ENCODE data around the gene LCOR. TPM values are rescaled to one million over a fixed set of nuclear protein-coding genes. Genes with fewer than 3 reads are reported as not detected.

LCOR gene
- polyA plus RNA-seq, 4 donors = 24.6 to 30.2 (median 27.0) TPM

DNA sequence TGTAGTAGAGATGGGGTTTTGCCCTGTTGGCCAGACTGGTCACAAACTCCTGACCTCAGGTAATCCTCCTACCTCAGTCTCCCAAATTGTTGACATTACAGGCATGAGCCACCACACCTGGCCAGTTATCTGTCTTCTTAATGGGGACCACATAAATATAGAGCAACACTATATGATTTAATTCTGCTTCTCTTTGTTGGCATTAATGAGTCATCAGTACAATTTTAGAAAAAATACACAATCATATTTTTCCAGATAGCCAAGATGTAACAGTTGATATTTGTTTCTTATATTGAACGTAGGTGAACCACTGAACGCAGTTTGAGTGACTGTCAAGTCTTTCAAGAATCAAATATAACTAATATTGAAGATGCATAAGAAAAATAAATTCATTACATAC is 48.5 kb downstream of the LCOR start:
- no peak for DNase-seq (ENCODE audit: low read depth in 4 of 4, low spot score in 2 of 4)

DNA sequence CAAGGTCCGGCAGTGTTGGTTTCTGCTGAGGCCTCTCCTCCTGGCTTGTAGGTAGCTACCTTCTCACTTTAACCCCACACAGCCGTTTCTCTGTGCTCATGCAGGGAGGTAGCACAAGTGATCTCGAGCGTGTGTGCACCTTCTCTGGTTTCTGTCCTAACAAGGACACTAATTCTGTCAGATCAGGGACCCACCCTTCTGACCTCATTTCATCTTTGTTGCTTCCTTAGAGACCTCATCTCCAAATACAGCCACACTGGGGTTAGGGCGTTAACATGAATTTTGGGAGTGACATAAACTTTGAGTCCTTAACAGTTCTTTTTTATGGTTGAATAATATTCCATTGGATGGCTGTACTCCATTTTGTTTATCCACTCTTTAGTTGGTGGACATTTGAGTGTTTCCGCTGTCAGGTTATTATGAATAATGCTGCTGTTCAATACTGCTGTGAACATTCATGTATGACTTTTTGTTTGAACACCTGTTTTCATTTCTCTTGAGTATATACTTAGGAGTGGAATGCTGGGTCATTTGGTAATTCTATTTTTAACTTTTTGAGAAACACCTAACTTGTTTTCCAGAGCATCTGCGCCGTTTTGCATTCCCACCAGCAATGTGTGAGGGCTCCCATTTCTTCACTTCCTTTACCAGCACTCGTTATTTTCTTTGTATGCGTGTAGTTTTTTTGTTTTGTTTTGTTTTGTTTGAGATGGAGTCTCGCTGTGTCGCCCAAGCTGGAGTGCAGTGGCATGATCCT is 57.5 kb downstream of the LCOR start:
- DNase-seq (ENCODE audit: low read depth in 4 of 4, low spot score in 2 of 4) = no peak

DNA sequence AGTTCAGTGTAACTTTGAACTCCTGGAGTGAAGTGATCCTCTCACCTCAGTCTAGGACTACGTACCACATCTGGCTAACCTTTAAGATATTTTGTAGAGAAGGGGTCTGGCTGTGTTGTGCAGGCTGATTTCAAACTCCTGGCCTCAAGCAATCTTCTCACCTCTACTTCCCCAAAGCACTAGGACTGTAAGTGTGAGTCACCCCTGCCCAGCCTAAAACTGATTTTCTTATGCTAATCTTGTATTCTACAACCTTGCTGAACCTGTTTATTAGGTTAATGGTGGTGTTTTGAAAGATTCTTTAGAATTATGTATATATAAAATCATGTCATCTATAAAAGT is 58.0 kb downstream of the LCOR start:
- no peak for DNase-seq (ENCODE audit: low read depth in 4 of 4, low spot score in 2 of 4)

DNA sequence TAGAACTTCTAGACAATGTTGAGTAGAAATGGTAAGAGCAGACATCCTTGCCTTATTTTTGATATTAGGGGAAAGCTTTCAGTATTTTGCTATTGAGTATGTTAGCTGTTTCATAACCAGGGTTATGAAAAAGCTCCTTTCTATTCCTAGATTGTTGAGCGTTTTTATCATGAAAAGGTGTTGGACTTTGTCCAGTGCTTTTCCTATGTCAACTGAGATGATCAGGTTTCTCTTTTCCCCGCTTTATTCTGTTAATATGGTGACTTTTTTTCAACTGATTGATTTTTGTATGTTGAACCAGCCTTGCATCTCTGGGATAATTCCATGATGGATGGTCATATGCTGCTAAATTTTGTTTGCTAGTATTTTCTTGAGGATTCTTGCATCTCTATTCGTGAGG is 58.5 kb downstream of the LCOR start:
- DNase-seq (ENCODE audit: low read depth in 4 of 4, low spot score in 2 of 4) = no peak

DNA sequence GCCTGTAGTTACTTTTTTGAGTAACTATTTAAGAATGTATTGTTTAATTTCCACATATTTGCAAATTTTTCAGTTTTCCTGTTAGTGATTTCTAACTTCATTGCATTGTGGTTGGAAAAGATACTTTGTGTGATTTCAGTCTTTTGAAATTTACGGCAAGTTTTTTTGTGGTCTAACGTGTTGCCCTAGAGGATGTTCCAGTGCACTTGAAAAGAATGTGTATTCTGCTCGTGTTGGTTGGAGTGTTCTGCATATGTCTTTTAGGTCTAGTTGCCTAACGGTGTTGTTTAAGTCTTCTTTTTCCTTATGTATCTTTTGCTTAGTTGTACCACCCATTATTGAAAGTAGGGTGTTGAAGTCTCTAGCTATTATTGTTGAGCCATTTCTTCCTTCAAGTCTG is 59.7 kb downstream of the LCOR start:
- no peak for DNase-seq (ENCODE audit: low read depth in 4 of 4, low spot score in 2 of 4)

DNA sequence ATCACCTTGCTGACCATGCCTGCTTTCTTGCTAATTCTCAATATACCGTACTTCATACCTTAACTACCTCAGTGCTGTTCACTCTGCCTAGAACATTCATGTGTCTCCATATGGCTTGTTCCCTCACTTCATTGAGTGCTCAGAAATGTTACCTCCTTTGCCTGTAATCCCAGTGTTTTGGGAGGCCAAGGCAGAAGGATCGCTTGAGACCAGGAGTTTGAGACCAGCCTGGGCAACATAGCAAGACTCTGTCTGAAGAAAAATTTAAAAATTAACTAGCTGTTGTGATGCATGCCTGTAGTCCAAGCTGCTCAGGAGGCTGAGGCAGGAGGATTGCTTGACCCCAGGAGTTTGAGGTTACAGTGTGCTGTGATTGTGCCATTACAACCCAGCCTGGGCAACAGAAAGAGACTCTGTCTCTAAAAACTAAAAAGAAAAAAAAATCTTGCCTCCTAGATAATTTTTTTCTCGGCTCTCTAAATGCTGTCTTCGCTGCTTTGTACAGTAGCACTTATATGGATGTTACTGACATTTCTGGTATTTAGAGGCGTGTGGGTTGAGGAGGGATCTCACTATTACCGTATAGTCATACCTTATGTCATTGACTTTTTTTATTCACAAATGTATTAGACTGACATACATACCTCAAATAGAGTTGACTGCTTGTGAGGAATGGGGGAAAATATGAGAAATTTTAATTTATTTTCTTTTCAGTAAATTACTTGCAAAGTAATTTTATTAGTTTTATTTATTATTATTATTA is 63.7 kb downstream of the LCOR start:
- DNase-seq (ENCODE audit: low read depth in 4 of 4, low spot score in 2 of 4) = no peak

DNA sequence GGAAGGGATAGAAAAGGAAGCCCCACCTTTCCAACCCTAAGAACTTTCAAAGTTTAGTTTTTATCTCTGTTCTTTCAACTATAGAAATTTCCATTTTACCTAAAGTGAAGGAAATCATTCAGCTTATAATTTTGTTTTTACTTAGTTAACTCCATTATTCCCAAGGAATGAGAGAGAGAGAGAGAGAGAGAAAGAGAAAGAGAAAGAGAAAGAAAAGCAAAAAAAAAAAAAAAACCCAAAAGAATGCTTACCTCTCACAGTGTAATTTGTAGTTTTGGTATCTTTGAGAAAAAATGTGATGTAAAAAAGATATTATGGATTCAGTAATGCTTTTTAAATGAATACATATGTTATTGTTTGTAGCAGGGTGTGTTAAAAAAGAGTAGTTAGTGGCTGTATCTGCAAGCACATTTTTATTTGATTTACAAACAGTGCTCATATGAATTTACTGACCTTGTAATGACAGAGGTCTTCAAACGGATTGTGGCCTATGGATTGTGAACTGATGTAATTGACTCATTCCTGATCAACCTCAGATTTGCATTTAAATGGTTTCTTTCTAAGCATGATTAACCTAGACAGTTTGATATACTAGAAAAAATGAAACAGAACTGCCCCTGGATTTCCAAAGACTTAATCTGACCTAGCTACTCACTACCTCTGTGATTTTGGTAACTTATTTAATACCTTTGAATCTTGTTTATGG is 64.9 kb downstream of the LCOR start:
- DNase-seq (ENCODE audit: low read depth in 4 of 4, low spot score in 2 of 4) = no peak

DNA sequence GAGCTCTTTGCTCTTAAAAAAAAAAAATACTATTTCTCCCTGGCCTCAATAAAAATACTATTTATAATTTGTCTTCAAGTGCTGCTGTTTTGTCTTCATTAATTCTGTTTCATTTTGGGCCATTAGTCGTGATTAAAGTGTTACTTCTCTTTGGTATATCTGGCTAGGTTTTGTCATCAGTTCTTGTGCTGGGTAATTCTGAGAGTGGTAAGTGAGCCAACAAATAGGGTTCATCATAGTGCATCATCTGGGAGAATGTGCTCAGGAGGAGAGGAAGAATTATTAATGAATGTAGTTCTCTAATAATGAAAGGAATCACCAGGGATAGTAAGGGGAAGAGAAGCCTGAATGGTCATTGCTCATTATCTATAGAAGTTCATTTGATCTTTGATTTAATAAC is 70.0 kb downstream of the LCOR start:
- no peak for DNase-seq (ENCODE audit: low read depth in 4 of 4, low spot score in 2 of 4)

DNA sequence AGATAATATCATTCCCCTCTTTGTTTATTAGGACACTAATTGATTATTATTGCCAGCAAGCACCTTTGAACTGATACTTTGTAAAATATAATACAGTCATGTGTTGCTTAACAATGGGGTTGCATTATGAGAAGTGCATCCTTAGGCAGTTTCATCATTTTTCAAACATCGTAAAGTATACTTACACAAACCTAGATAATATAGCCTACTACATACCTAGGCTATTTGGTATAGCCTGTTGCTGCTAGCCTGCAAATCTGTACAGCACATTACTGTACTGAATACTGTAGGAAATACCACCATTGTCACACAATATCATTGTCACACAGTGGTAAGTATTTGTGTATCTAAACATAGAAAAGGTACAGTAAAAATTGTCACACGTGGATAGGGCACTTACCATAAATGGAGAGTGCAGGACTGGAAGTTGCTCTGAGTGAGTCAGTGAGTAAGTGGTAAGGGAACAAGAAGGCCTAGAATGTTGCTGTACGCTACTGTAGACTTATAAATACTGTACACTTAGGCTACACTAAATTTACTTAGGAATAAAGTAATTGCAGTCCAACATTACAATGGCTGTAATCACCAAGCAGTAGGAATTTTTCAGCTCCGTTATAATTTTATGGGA is 70.7 kb downstream of the LCOR start:
- DNase-seq (ENCODE audit: low read depth in 4 of 4, low spot score in 2 of 4) = no peak

DNA sequence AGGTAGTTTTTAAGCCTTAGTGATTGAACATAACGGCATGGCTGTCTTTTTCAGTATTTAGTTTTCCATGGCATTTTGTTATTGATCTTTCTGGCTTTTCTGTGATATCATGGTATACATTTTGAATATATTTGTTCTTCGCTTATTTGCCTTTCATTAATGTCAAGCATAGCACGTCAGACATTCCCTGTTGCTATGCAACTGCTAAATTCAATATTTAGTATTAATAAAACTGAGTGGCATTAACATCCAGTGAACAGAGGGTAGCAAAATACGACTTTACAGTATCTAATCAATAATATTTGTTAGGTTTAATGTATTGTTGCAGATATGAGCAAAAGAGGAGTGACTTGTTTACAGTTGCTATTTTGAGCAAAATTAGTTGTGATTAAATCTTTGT is 72.5 kb downstream of the LCOR start:
- no peak for DNase-seq (ENCODE audit: low read depth in 4 of 4, low spot score in 2 of 4)

DNA sequence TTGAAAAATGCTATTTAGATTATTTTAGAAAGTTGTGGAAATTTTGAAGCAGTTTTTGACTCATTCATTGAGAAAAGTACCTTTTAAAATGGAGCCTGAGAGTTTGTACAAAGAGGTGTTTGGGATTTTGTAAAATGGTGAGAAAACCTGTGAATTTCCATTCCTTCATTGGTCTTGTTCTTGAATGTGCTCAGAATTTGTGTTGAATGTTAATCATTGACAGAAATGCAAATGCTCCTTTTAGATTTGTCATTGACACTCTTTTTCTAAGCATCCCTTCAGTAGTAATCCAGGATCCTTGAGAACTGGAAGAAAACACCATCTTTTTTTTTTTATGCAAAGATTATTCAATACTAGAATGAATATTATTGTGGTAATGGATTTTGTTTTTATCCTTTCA is 74.8 kb downstream of the LCOR start:
- DNase-seq (ENCODE audit: low read depth in 4 of 4, low spot score in 2 of 4) = no peak

DNA sequence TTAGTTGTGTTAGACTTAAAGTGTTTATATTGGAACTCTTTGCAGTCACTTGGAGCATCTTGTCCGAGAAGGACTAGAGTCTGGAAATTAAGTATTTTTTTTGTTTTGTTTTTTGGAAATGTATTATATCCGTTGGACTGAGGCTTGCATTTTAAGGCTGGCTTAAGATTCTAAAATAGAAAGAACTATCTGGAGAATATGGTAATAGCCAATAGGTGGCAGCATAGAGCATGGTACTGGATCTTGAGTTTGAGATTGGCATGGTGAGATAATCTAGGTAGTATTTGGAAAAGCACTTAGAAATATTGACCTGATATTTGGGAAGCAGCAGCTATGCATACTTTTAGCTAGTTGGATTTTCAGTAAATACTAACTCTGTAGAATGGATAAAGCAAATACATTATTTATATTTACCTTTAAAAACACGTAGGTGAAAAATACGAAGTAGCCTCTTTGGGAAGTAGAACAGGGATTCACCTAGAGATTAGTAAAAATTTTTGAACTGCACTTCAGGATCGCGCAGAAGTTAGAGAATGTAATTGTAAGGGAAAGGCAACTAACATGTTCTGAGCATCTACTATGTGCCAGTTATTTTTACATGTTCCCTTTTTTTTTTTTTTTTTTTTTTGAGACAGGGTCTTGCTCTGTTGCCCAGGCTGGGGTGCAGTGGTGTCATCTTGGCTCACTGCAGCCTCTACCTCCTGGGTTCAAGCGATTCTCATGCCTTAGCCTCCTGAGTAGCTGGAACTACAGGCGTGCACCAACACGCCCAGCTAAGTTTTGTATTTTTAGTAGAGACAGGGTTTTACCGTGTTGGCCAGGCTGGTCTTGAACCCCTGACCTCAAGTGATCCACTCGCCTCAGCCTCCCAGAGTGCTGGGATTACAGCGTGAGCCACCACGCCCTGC is 78.6 kb downstream of the LCOR start:
- DNase-seq (ENCODE audit: low read depth in 4 of 4, low spot score in 2 of 4) = no peak

DNA sequence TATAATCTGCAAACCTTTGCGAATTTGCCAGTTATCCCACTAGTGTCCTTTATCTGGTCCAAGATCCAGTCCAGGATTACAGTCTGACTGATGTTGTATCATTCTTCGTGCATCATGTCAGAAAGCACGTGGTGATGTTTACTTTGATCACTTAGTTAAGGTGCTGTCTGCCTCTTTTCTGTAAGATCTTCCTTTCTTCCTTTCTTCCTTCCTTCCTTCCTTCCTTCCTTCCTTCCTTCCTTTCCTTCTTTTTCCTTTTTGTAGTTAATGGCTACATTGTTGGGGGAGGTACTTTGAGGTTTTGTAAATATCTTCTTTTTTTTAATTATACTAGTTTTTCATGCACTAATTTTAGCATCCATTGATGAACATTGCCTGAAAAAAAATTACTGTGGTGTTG is 80.3 kb downstream of the LCOR start:
- no peak for DNase-seq (ENCODE audit: low read depth in 4 of 4, low spot score in 2 of 4)

DNA sequence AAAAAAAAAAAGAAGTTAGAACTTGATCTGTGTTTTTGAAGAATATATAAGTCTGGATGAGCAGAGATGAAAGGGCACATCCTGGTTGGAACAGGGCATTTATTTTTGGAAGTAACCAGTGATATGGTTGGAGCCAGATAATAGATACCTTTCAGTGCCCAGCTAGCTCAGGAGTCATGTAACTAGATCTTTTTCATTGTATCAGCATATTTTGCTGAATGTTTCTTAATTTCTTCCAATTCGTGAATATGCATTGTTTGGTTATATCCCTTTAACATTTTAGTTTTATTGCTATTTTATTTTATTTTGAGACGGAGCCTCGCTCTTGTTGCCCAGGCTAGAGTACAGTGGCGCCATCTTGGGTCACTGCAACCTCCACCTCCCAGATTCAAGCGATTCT is 81.8 kb downstream of the LCOR start:
- no peak for DNase-seq (ENCODE audit: low read depth in 4 of 4, low spot score in 2 of 4)

DNA sequence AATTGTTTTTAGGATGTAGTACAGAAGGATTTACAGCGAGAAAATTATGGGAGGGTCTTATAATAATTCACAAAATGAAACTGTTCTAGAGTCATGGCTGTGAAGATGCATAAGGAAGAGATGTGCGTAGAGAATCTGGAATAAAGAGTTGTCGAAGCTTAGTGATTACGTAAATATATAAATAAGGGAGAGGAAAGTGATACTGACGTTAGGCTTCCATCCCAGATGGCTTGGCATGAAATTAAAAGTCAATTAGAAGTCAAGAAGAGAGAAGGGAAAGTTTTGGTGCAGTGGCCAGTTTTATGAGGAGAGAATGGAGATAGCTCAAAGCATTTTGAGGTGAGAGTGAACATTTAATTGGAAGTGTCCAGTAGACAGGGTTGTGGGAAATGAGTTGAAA is 85.5 kb downstream of the LCOR start:
- DNase-seq (ENCODE audit: low read depth in 4 of 4, low spot score in 2 of 4) = no peak

DNA sequence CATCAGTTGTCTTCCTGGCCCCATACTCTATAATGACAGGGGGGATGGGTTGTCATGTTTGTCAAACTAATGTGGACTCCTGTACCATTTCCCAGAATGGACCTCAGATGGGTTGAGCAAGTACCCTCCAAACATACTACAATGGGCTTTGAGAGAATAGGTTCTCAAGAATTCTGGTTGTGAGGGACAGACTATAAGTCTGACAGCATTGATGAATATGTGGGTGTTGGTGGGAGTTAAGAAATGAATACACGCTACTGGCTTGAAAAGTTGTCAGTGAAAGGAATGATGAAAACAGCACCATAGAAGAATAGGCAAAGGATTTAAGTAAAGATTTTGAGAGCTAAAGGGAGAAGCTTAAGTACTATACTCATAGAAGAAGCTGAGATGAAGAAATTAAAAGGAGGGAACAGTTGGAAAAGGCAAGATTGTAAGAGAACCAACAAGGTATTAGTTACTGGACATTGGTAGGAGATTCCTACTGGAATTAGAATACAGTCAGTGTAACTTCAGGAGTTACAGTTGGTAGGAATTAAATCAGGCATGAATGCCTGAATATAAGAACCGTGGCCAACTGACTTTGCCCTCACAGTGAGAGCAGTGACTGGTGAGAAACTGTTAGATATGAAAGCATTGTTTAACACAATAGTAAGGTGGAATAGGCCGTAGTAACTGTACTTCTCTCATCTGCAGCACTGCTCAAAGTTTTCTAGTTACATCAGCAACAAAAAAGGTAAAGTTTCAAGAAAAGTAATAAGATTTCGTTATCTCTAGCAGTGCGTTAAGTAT is 86.3 kb downstream of the LCOR start:
- DNase-seq (ENCODE audit: low read depth in 4 of 4, low spot score in 2 of 4) = no peak

DNA sequence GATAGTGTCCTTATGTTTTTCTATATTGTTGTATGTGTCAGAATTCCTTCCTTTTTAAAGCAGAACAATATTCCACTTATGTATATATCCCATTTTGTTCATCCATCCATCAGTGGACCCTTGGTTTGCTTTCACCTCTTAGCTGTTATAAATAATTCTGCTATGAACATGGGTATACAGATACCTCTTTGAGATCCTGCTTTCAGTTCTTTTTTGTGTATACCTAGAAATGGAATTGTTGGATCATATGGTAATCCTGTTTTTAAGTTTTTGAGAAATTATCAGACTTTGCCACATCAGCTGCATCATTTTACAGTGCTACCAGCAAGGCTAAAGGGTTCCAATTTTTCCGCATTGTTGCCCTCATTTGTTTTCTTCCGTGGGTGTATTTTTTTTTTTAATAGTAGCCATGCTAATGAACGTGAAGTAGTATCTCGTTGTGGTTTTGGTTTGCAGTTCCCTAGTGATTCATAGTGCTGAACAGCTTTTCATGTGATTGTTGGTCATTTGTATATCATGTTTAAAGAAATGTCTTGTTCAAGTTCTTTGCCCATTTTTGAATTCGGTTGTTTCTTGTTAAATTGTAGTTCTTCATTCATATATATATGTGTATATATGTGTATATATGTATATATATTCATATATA is 87.8 kb downstream of the LCOR start:
- DNase-seq (ENCODE audit: low read depth in 4 of 4, low spot score in 2 of 4) = no peak

DNA sequence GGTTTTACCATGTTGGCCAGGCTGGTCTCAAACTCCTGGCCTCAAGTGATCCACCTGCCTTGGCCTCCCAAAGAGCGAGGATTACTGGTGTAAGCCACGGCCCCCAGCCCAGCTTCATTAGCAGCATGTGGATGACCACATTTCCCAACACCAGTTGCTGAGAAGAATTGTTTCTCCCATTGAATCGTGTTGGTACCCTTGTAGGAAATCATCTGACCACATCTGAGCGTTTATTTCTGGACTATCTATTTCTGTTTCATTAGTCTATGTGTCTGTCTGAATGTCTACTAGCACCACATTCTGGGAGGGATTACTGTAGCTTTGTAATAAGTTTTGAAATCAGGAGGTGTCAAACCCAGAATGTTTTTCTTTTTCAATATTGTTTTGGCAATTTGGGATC is 89.6 kb downstream of the LCOR start:
- no peak for DNase-seq (ENCODE audit: low read depth in 4 of 4, low spot score in 2 of 4)
